Activated naive CD8-positive, alpha-beta T cell treated with anti-CD3 and anti-CD28 coated beads, Interleukin-2, amount 10 ng/mL, durations not matched to agents 7 days and 5 days (primary cell): ENCODE measurements around the gene NDST1. TPM values are rescaled to one million over a fixed set of nuclear protein-coding genes. Genes with fewer than 3 reads are reported as not detected.

Experiments used
- ATAC-seq: fragments of 150-1000 bp; cut with Tn5 transposase; one replicate; pipeline ENCODE4 v1.10.0; 2021; ENCODE audit warnings: low read depth, moderate library complexity
- POLR2A ChIA-PET: fragments of 350-600 bp; sonication (Branson Sonifier 250); formaldehyde crosslinking; loops from one replicate; lab custom pipeline; 2021; ENCODE audit warnings: antibody characterized with exemption; lab: Charles Lee
- DNase-seq: peaks from one replicate; pipeline ENCODE4 v3.0.0; 2021
- H3K27ac Mint-ChIP-seq: one replicate; pipeline ENCODE4 v1.8.0; 2022; ENCODE audit warnings: mild to moderate bottlenecking, mixed read lengths
- H3K27me3 Mint-ChIP-seq: one replicate; pipeline ENCODE4 v1.8.0; 2022; ENCODE audit warnings: mild to moderate bottlenecking, moderate library complexity, mixed read lengths
- H3K36me3 Mint-ChIP-seq: one replicate; pipeline ENCODE4 v1.8.0; 2021; ENCODE audit warnings: mild to moderate bottlenecking, mixed read lengths
- H3K4me1 Mint-ChIP-seq: one replicate; pipeline ENCODE4 v1.8.0; 2021; ENCODE audit warnings: mixed read lengths
- H3K4me3 Mint-ChIP-seq: one replicate; pipeline ENCODE4 v1.8.0; 2022; ENCODE audit warnings: mild to moderate bottlenecking, moderate library complexity, mixed read lengths
- H3K9me3 Mint-ChIP-seq: one replicate; pipeline ENCODE4 v1.8.0; 2021; ENCODE audit warnings: mixed read lengths
- total RNA-seq, 2 experiments: library from RNA; stranded (reverse); gene quantifications; one replicate each; pipeline ENCODE4 v1.2.3, GENCODE V29; 2021

The NDST1 gene
- total RNA-seq, 2 experiments from 2014 or later: 1.0 to 1.9 TPM

- POLR2A ChIA-PET: no interaction called here
- Mint-ChIP-seq H3K4me3 (peak overlapping the region; percentile 62), H3K27ac (peak overlapping the region; percentile 66), H3K36me3 (no peaks in the 10 kb centered on the region), H3K4me1 (peaks cover 7% of the 10 kb centered on the region), H3K27me3 (peaks cover 16% of the 10 kb centered on the region), H3K9me3 (no peaks in the 10 kb centered on the region)
- DNase-seq: no peak
- no peak for ATAC-seq
Observed at GRCh38 chr5:150484964-150485692, 22.8 kb upstream of the NDST1 start.

GRCh38 chr5:150485693-150486401 is 22.1 kb upstream of the NDST1 start:
- ATAC-seq: peak; percentile 9
- H3K27me3 Mint-ChIP-seq: peaks cover 17% of the 10 kb centered on the region
- no peak overlapping the region for H3K27ac Mint-ChIP-seq
- peak; percentile 32 for DNase-seq
- no peaks in the 10 kb centered on the region for H3K36me3 Mint-ChIP-seq
- peaks cover 7% of the 10 kb centered on the region for H3K4me1 Mint-ChIP-seq
- H3K4me3 Mint-ChIP-seq: no peak overlapping the region
- POLR2A ChIA-PET: no interaction called here
- no peaks in the 10 kb centered on the region for H3K9me3 Mint-ChIP-seq

DNA sequence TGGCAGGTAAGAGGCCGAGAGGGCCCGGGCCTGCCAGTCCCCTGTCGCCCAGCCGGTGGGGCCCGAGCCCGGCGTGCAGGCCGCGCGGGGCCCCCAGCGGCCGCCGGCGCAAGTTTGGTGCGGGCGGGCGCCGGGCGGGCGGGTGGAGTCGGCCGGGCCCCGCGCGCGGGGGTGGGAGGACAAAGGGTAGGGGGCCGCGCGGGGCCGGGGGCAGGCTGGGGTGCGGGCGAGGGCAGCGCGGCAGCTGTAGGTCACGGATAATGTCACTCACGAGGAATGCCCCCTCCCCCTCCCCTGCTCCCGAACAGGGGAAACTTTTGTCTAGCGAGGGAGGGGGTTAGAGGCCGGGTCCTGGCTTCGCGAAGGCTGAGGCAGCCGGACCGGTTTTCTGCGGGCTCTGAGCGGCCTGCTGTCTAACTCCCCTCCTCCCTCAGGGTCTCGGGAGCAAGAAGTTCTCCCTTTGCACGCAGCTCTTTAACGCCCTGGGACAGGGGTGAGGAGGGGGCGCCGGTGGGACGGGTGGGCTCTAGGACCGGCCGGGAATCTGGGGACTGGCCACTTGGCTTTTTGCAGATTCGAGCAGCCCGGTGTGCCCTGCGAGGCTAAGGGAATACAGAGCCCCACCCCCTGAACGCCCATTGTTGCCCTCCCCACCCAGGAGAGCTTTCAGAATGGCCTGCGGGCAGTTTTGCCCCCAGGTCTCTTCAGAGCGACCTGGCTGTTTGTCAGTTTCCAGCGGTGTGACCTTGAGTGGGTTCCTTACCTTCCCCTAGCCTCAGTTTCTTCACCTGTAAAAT is 21.3 kb upstream of the NDST1 start:
- H3K4me3 Mint-ChIP-seq: peak overlapping the region; percentile 51
- peaks cover 24% of the 10 kb centered on the region for H3K27me3 Mint-ChIP-seq
- H3K36me3 Mint-ChIP-seq: no peaks in the 10 kb centered on the region
- peak; percentile 80 for DNase-seq
- no peaks in the 10 kb centered on the region for H3K9me3 Mint-ChIP-seq
- H3K4me1 Mint-ChIP-seq: peaks cover 7% of the 10 kb centered on the region
- no peak overlapping the region for H3K27ac Mint-ChIP-seq
- POLR2A ChIA-PET: no interaction called here
- ATAC-seq: peak; percentile 54

- H3K36me3 Mint-ChIP-seq: no peaks in the 10 kb centered on the region
- H3K9me3 Mint-ChIP-seq: no peaks in the 10 kb centered on the region
- POLR2A ChIA-PET: no interaction called here
- DNase-seq (no peak), ATAC-seq (no peak)
- no peak overlapping the region for H3K27ac Mint-ChIP-seq
- peaks cover 7% of the 10 kb centered on the region for H3K4me1 Mint-ChIP-seq
- H3K4me3 Mint-ChIP-seq: peak overlapping the region; percentile 51
- H3K27me3 Mint-ChIP-seq: peaks cover 22% of the 10 kb centered on the region
Observed at GRCh38 chr5:150487199-150488061, 20.5 kb upstream of the NDST1 start.

DNA sequence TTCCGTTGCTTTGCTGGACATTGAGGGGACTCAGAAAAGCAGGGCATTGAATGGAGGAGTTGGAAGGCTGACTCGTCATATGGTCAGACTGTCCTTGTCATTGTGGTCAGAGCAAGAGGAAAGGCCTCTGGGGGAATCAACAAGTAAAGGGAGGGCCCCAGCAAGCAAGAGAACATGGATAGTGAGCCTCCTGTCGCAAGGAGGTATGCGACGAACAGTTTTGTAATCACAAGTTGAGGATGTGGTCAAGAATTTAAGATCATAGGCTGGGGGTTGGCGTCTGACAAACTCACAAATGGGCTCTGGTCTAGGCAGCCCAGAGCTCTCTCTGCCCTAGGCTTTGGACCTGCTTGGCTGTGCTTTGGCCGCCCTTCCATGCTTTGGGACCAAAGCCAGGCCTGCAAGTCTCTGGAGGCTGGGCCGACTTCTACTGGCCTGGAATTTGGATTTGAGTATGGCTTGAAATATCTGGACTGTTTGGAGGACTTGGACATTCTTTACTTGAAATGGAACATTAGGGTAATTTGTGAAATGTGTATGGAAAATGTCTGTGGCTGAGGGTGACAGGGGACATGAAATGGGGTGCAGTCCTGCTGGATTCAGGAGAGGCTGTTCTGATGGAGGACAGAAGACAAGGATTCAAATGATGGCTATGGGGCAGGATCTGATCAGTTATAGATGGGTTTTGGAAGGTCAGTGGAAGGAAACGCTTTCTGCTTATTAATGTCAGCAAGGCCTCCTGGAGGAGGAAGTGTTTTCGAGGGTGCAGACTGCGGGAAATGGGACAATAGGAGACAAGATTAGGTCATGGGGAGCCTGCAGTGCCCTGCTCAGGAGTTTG is 19.2 kb upstream of the NDST1 start:
- DNase-seq (no peak), ATAC-seq (no peak)
- Mint-ChIP-seq H3K9me3 (no peaks in the 10 kb centered on the region), H3K4me1 (peaks cover 7% of the 10 kb centered on the region), H3K36me3 (no peaks in the 10 kb centered on the region), H3K27ac (no peak overlapping the region), H3K4me3 (no peak overlapping the region), H3K27me3 (peaks cover 20% of the 10 kb centered on the region)
- POLR2A ChIA-PET: no interaction called here

DNA sequence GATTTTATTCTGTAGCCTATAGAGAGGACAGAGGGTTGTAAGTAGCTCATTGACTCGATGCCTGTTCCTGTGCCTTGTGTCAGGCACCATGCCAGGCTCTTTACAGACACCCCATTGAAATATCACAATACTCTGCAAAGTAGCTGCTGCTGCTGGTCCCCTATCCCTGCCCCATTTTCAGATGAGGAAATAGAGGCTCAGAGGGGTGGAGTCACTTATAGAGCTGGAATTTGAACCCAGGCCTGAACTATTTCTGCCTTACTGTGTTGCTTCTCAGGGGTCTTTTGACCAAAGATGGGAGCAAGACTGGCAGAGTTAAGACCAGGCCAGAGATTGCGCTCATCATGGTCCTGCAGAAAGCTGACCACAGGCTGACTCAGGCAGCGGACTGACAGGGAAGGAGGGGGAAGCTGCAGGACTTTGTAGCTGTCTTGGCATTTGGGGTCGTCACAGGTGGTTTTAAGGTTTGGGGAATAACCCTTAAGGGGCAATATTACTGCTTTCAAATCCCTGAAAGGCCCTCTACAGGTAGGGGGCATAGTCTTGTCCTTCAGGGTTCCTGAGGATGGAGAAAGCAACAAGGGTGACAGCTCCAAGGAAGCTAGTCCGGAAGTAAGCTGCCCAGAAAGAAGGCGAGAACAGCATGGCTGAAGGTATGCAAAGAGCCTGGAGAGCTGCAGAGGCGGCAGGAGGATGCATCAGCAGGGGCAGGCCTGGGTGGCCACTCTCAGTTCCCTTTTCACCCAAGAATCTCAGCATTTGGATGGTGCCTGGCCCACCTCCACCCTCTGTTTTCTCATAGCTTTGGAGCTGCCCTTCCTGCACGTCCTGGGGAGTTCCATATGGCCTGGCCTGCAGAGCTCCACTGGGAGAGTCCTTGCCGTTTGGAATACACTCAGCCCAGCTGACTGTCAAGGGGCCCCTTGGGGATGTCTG is 18.3 kb upstream of the NDST1 start:
- Mint-ChIP-seq H3K4me3 (no peak overlapping the region), H3K36me3 (no peaks in the 10 kb centered on the region), H3K27ac (no peak overlapping the region), H3K27me3 (peaks cover 18% of the 10 kb centered on the region), H3K9me3 (no peaks in the 10 kb centered on the region), H3K4me1 (peaks cover 7% of the 10 kb centered on the region)
- no peak for ATAC-seq
- POLR2A ChIA-PET: no interaction called here
- DNase-seq: no peak

GRCh38 chr5:150490296-150490669 is 17.6 kb upstream of the NDST1 start:
- no peak overlapping the region for H3K4me3 Mint-ChIP-seq
- H3K9me3 Mint-ChIP-seq: no peaks in the 10 kb centered on the region
- POLR2A ChIA-PET: no interaction called here
- no peak for ATAC-seq
- peaks cover 7% of the 10 kb centered on the region for H3K4me1 Mint-ChIP-seq
- H3K36me3 Mint-ChIP-seq: no peaks in the 10 kb centered on the region
- H3K27me3 Mint-ChIP-seq: peaks cover 12% of the 10 kb centered on the region
- DNase-seq: no peak
- H3K27ac Mint-ChIP-seq: no peak overlapping the region

DNA sequence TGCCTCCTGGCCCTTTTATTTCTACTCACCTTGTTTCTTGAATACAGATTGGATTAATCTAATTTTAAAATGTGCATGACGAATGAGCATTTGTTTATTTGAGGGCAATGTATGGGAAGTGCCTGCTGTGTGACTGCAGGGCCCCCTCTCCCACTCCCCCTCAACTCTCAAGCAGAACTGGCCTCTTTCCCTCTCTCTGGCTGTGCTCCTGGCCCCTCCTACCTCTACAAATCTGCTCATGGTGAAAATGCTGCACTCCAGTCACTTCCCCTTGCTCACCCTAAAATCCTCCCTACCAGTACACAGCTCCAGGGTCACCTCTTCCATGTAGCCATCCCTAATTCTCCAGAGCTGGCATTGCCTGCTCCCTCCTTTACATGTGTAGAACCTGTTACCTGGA is 17.2 kb upstream of the NDST1 start:
- Mint-ChIP-seq H3K9me3 (no peaks in the 10 kb centered on the region), H3K4me1 (peaks cover 7% of the 10 kb centered on the region), H3K27ac (no peak overlapping the region), H3K4me3 (no peak overlapping the region), H3K27me3 (peaks cover 12% of the 10 kb centered on the region), H3K36me3 (no peaks in the 10 kb centered on the region)
- DNase-seq (no peak), ATAC-seq (no peak)
- POLR2A ChIA-PET: no interaction called here

GRCh38 chr5:150491876-150492275 is 16.1 kb upstream of the NDST1 start:
- Mint-ChIP-seq H3K27me3 (peaks cover 12% of the 10 kb centered on the region), H3K27ac (no peak overlapping the region), H3K4me3 (no peak overlapping the region), H3K36me3 (no peaks in the 10 kb centered on the region), H3K4me1 (peaks cover 7% of the 10 kb centered on the region), H3K9me3 (no peaks in the 10 kb centered on the region)
- POLR2A ChIA-PET: no interaction called here
- ATAC-seq (no peak), DNase-seq (no peak)

DNA sequence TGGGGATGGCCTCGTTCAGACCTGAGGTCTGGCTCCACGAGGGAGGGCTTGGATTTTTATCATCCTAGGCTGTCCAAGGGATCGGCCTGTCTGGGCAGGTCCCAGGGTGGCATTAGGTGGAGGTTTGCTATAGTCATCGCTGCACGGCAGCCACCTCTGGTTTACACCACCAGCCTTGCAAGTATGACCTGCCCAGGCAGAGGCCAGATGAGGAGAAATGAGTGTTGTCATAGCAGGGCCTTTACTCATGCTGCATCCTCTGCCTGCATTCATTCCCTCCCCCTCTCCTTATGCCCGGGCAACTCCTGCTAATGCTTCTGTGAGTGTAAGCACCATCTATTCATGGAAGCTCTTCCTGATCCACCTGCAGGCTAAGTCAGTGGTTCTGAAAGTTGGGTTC is 15.3 kb upstream of the NDST1 start:
- Mint-ChIP-seq H3K9me3 (no peaks in the 10 kb centered on the region), H3K4me3 (no peak overlapping the region), H3K27me3 (peaks cover 10% of the 10 kb centered on the region), H3K4me1 (peaks cover under 1% of the 10 kb centered on the region), H3K36me3 (no peaks in the 10 kb centered on the region), H3K27ac (no peak overlapping the region)
- ATAC-seq (no peak), DNase-seq (no peak)
- POLR2A ChIA-PET: interaction anchor here (0.5 kb wide), 1 partner anchor 11 kb away, joined by 3 read pairs; no protein-coding TSS in a partner anchor

DNA sequence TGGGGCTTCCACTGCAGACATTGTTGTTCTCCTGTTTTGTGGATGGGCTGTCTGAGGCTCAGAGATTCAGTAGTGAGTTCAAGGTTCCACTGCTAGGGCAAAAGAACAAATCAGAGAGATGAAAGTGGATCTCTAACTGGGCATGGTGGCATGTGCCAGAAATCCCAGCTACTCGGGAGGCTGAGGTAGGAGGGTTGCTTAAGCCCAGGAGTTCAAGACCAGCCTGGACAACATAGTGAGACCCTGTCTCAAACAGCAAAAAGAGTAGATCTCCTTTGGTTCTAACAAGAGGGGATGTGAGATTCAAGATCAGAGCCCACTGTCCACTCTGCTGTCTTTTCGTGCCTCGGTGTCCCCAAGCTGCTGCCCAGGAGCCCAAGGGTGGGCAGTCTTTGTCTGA is 11.8 kb upstream of the NDST1 start:
- H3K36me3 Mint-ChIP-seq: no peaks in the 10 kb centered on the region
- no peak overlapping the region for H3K4me3 Mint-ChIP-seq
- no peaks in the 10 kb centered on the region for H3K4me1 Mint-ChIP-seq
- no peak overlapping the region for H3K27ac Mint-ChIP-seq
- DNase-seq: no peak
- POLR2A ChIA-PET: no interaction called here
- no peaks in the 10 kb centered on the region for H3K9me3 Mint-ChIP-seq
- ATAC-seq: no peak
- H3K27me3 Mint-ChIP-seq: peaks cover 5% of the 10 kb centered on the region
